K562 treated with DMSO at 1 percent for 4 hours (cell line): ENCODE data around the gene CDH1. TPM values are rescaled to one million over a fixed set of nuclear protein-coding genes. Genes with fewer than 3 reads are reported as not detected.

ENCODE experiments used
- total RNA-seq: library from RNA; unstranded; fragments of 300-600 nt; gene quantifications from 2 replicates; pipeline ENCODE4 v1.2.3, GENCODE V29; 2022; ENCODE audit not compliant: insufficient read depth

The CDH1 gene
- total RNA-seq: not detected in 2 replicates

DNA sequence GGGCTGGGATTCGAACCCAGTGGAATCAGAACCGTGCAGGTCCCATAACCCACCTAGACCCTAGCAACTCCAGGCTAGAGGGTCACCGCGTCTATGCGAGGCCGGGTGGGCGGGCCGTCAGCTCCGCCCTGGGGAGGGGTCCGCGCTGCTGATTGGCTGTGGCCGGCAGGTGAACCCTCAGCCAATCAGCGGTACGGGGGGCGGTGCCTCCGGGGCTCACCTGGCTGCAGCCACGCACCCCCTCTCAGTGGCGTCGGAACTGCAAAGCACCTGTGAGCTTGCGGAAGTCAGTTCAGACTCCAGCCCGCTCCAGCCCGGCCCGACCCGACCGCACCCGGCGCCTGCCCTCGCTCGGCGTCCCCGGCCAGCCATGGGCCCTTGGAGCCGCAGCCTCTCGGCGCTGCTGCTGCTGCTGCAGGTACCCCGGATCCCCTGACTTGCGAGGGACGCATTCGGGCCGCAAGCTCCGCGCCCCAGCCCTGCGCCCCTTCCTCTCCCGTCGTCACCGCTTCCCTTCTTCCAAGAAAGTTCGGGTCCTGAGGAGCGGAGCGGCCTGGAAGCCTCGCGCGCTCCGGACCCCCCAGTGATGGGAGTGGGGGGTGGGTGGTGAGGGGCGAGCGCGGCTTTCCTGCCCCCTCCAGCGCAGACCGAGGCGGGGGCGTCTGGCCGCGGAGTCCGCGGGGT, at the start of gene CDH1:
TSS of gene CDH1 (plus strand) at position 247 of the 684 bp plus-strand sequence. CDS start at position 371, 124 bp downstream.

DNA sequence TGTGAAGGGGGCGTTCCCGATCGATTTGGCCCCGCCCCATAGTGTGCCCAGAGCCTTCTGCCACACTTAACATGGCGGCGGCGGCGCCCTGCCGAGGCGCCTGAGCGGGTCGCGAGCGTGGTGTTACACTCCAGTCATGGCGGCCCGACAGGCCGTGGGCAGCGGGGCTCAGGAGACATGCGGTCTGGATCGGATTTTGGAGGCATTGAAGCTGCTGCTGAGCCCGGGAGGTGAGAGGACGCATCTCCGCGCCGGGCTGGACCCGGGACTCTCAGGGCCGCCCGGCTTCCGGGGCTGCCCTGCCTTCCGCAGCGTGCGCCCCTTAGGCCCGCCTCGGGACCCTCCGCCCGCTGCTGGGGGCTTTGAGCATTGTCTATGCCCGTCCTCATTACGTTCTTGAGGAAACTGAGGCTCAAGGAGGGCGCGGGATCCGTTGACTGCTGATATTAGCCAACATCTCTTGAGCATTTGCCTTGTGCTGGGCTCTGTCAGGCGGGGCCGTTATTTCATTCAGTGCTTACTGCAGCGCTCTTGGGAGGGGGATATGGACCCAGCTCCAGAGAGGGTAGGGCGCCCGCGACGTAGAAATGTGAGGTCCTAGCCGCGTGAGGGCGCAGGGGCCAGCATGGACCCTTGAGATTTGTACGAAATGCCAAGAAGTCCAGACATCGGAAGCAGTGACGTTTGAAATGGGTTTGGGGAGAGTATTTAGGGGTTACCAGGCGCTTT, 106.6 kb downstream of the CDH1 start, which contains the start of gene TANGO6:
TSS of gene TANGO6 (plus strand) at position 50 of the 729 bp plus-strand sequence. CDS start at position 137, 87 bp downstream.

Other genes starting within 250 kb of the CDH1 start
- 3.4 and 4.7 TPM in 2 replicates for gene ZFP90, start 198.0 kb upstream of the CDH1 start, total RNA-seq
- not detected in 2 replicates for gene CDH3, start 92.0 kb upstream of the CDH1 start, total RNA-seq
- gene TANGO6, start 106.2 kb downstream of the CDH1 start, total RNA-seq: 2.9 and 10.0 TPM in 2 replicates